Type B pancreatic cell (in vitro differentiated cells): Measurements from ENCODE around the gene CNST. TPM values are rescaled to one million over a fixed set of nuclear protein-coding genes. Genes with fewer than 3 reads are reported as not detected.

Experiments used
- DNase-seq: peaks from one replicate; pipeline ENCODE4 v3.0.0; 2021; ENCODE audit warnings: mixed read lengths; ENCODE audit not compliant: unreplicated experiment; ENCODE audit errors: extremely low spot score
- H3K27ac Mint-ChIP-seq: 2 replicates; pipeline ENCODE4 v1.8.0; 2021; ENCODE audit warnings: mild to moderate bottlenecking, mixed read lengths
- H3K27me3 Mint-ChIP-seq: 2 replicates; pipeline ENCODE4 v1.8.0; 2021; ENCODE audit warnings: mixed read lengths
- H3K36me3 Mint-ChIP-seq: 2 replicates; pipeline ENCODE4 v1.8.0; 2021; ENCODE audit warnings: mixed read lengths
- H3K4me1 Mint-ChIP-seq: one replicate; pipeline ENCODE4 v1.8.0; 2021; ENCODE audit warnings: mixed read lengths; ENCODE audit not compliant: unreplicated experiment
- H3K4me3 Mint-ChIP-seq: 2 replicates; pipeline ENCODE4 v1.8.0; 2021; ENCODE audit warnings: mild to moderate bottlenecking, mixed read lengths
- H3K9me3 Mint-ChIP-seq: 2 replicates; pipeline ENCODE4 v1.8.0; 2021; ENCODE audit warnings: mixed read lengths
- CTCF ChIP-seq: fragments of 200-600 bp; sonication (generic); conservative IDR thresholded peaks from 2 replicates; pipeline ENCODE4 v1.5.0; 2021; ENCODE audit warnings: antibody characterized with exemption, mild to moderate bottlenecking
- total RNA-seq: library from RNA; stranded (reverse); gene quantifications from 2 replicates; pipeline ENCODE4 v1.2.1, GENCODE V29; 2021; ENCODE audit warnings: low replicate concordance

Gene CNST
- total RNA-seq, 1 donor from 2014 or later, result 17.9 TPM

- no peak for DNase-seq
- H3K9me3 Mint-ChIP-seq, result no peaks in the 10 kb centered on the region
- H3K4me1 Mint-ChIP-seq, result no peaks in the 10 kb centered on the region
- H3K36me3 Mint-ChIP-seq, result peaks cover under 1% of the 10 kb centered on the region
- no peak for TF ChIP-seq CTCF
- H3K27me3 Mint-ChIP-seq, result peaks cover 2% of the 10 kb centered on the region
- H3K4me3 Mint-ChIP-seq, result no peak overlapping the region
- no peak overlapping the region for H3K27ac Mint-ChIP-seq
Observed at GRCh38 chr1:246533371-246533905, 32.8 kb upstream of the CNST start.

GRCh38 chr1:246534114-246534513 lies 32.1 kb upstream of the CNST start:
- TF ChIP-seq CTCF, result no peak
- peaks cover 7% of the 10 kb centered on the region for H3K36me3 Mint-ChIP-seq
- H3K27ac Mint-ChIP-seq, result no peak overlapping the region

DNA sequence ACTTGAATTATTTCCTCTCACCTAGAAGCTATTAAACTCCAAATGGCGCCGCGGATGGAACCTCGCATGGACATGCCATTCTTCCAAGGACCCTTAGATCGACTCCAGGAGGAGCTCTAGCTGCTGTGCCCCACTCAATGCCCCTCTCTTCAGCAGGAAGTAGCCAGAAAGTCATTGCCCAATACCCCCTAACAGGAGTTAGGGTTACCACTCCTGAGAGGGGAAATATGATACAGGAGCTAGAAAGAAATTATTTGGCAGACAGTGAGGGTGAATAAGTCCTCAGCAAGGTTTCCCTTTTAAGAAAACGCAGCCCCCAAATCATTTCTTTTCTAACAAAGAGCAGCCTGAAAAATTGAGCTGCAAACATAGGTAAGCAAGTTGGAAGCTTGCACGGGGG lies 28.8 kb upstream of the CNST start:
- DNase-seq, result peak; percentile 24
- peaks cover 10% of the 10 kb centered on the region for H3K36me3 Mint-ChIP-seq
- H3K4me3 Mint-ChIP-seq, result no peak overlapping the region
- TF ChIP-seq CTCF, result no peak
- no peaks in the 10 kb centered on the region for H3K27me3 Mint-ChIP-seq
- H3K9me3 Mint-ChIP-seq, result no peaks in the 10 kb centered on the region
- H3K27ac Mint-ChIP-seq, result no peak overlapping the region
- H3K4me1 Mint-ChIP-seq, result no peaks in the 10 kb centered on the region

More at GRCh38 chr1:246534114-246534513, 32.1 kb upstream of the CNST start:
- no peak for DNase-seq
- H3K27me3 Mint-ChIP-seq, result no peaks in the 10 kb centered on the region
- no peaks in the 10 kb centered on the region for H3K4me1 Mint-ChIP-seq
- H3K9me3 Mint-ChIP-seq, result no peaks in the 10 kb centered on the region
- no peak overlapping the region for H3K4me3 Mint-ChIP-seq

DNA sequence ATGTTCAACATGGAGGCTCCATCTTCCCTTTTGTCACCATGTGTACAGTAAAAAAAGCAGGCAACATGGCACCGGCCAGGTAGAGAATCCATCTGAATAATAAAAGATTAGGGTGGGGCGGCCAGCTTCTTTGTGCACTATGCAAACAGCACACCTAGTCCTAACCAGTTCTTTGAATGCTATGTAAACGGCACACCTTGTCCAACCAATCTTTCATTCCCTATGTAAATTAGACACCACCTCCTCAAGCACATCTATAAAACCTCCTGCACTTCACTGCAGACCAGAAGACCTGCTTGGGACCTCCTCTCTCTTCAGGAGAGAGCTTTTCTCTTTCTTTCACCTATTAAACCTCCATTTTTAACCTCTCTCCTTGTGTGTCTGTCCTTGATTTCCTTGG lies 28.4 kb upstream of the CNST start:
- Mint-ChIP-seq H3K9me3 (no peaks in the 10 kb centered on the region), H3K36me3 (peaks cover 10% of the 10 kb centered on the region), H3K27me3 (no peaks in the 10 kb centered on the region), H3K27ac (no peak overlapping the region), H3K4me3 (no peak overlapping the region), H3K4me1 (no peaks in the 10 kb centered on the region)
- DNase-seq, result peak; percentile 44
- TF ChIP-seq CTCF, result no peak

- Mint-ChIP-seq H3K27ac (no peak overlapping the region), H3K36me3 (peaks cover 17% of the 10 kb centered on the region), H3K9me3 (no peaks in the 10 kb centered on the region), H3K4me3 (no peak overlapping the region), H3K4me1 (no peaks in the 10 kb centered on the region), H3K27me3 (no peaks in the 10 kb centered on the region)
- no peak for DNase-seq
- TF ChIP-seq CTCF, result no peak
Observed at GRCh38 chr1:246540738-246541491, 25.3 kb upstream of the CNST start.
